ACC112 (cell line): ENCODE results near the gene CDCA8.
"Not testable (repeated sequence)": the region's sequence is repeated elsewhere in the genome, so short reads cannot be mapped to it uniquely, and the experiment has no call there.

Experiments used
- H2AFZ ChIP-seq: fragments of 200-600 bp; sonication (generic); one replicate; pipeline ENCODE4 v1.6.0; 2017; ENCODE audit warnings: antibody characterized with exemption, low read length; ENCODE audit not compliant: unreplicated experiment
- H3K27ac ChIP-seq: fragments of 200-600 bp; sonication (generic); 2 replicates; pipeline ENCODE4 v1.5.1; 2014; ENCODE audit warnings: low read depth, mild to moderate bottlenecking, antibody characterized with exemption, low read length, moderate library complexity
- H3K27me3 ChIP-seq: fragments of 200-600 bp; sonication (generic); 2 replicates; pipeline ENCODE4 v1.6.1; 2014; ENCODE audit warnings: mild to moderate bottlenecking, antibody characterized with exemption, low read length, moderate library complexity, mixed read lengths; ENCODE audit not compliant: insufficient read depth
- H3K36me3 ChIP-seq: fragments of 200-600 bp; sonication (generic); 2 replicates; pipeline ENCODE4 v1.6.1; 2016; ENCODE audit warnings: mild to moderate bottlenecking, antibody characterized with exemption, low read length, moderate library complexity, mixed read lengths; ENCODE audit not compliant: insufficient read depth
- H3K4me1 ChIP-seq: fragments of 200-600 bp; sonication (generic); one replicate; pipeline ENCODE4 v1.6.1; 2016; ENCODE audit warnings: low read length, mixed read lengths; ENCODE audit not compliant: insufficient read depth, unreplicated experiment, control insufficient read depth
- H3K4me3 ChIP-seq: fragments of 200-600 bp; sonication (generic); 2 replicates; pipeline ENCODE4 v1.5.1; 2014; ENCODE audit warnings: mild to moderate bottlenecking, low read depth, low read length
- H3K79me2 ChIP-seq: fragments of 200-600 bp; sonication (generic); one replicate; pipeline ENCODE4 v1.6.0; 2016; ENCODE audit warnings: low read length; ENCODE audit not compliant: control insufficient read depth, unreplicated experiment, insufficient read depth

The CDCA8 gene

DNA sequence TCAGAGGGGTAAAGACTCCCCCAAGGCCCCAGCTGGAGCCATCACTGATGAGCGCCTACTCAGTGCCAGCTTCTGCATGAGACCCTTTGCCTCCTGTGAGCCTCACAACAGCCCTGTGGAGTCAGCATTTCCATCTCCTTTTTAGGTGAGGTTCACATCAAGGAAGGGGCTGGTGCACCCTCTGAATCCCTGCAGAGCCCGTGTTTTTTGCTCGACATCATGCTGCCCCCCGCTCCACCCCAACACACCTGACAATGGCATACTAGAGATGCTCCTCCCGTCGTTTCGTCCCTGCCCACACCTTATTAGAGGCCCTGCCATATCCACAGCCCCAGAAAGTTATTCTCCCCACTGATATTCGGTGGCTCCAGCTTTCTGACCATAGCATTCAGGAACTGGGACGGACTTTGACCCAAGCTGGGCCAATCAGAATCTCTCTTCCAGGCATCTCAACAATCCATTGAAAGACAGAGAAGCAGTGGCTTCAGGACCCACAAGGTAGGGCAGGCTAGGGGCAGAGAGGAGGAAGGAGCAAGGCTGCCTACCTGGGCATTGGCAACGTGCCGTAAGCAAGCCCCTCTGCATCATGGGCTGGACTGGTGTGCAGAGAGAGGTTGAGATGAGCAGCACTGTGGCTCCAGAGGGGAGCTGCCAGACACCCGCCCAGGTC lies 39.9 kb downstream of the CDCA8 start:
- Histone ChIP-seq H3K4me3 (no peak overlapping the region), H3K79me2 (no peaks in the 10 kb centered on the region), H3K4me1 (no peaks in the 10 kb centered on the region), H3K27me3 (peaks cover 64% of the 10 kb centered on the region), H3K36me3 (no peaks in the 10 kb centered on the region), H2AFZ (no peak overlapping the region), H3K27ac (no peak overlapping the region)

DNA sequence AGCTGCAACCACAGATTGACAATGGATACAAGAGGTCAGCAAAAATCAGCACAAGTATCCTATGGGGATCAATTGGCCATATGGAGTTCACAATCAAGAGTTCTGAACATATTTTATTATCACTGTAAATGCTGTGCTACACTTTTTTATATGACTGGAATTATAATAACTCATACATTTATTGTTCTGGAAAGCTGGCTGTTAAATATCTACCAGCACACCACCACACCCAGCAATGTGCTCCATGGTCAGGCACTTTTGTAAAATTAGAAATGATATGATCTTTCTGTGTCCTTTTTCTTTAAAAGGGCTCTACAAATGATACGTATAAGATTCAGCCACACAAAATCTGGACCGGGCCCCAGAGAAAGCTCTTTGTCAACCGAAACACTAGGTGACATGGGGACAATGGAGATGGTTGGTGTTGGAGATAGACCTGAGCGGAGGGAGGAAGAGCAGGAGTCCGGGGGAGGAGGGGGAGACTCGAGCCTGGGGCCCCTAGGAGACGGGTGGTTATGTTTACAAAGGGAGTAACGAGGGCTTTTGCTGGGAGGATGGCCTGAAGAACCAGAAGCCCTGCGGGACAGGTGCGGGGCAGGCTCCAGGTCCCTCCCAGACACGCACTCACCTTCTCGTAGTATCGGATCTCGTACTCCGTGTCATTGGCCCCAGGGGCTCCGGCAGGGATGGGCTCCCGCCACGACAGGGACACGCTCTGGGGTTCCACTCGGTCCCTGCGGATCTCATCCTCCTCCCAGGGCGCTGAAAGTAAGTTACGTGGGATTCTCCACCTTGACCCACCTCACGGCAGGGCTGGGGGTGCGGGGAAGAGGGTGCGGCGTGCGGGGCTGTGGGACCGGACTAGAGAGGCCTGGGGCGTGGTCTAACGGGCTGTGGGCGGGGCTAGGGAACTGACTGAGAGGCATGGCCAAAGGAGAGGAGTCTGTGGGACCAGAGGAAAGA lies 42.6 kb downstream of the CDCA8 start:
- H3K79me2 ChIP-seq: no peaks in the 10 kb centered on the region
- H3K36me3 ChIP-seq: no peaks in the 10 kb centered on the region
- H3K27me3 ChIP-seq: peaks cover 43% of the 10 kb centered on the region
- no peak overlapping the region for H2AFZ ChIP-seq
- H3K27ac ChIP-seq: no peak overlapping the region
- H3K4me3 ChIP-seq: 0 out of 2 replicates have a peak overlapping the region, but pooled peaks have one; percentile 32
- no peaks in the 10 kb centered on the region for H3K4me1 ChIP-seq

DNA sequence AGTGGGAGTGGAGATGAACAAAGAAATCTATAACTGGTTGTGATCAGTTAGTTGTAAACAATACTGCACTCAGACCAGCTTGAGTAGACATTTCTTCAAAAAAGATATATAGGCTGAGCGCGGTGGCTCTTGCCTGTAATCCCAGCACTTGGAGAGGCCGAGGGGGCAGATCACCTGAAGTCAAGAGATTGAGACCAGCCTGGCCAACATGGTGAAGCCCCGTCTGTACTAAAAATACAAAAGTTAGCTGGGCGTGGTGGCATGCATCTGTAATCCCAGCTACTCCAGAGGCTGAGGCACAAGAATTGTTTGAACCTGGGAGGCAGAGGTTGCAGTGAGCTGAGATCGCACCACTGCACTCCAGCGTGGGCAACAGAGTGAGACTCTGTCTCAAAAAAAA lies 45.7 kb downstream of the CDCA8 start:
- H2AFZ ChIP-seq, H3K4me1 ChIP-seq, H3K27ac ChIP-seq, H3K4me3 ChIP-seq, H3K36me3 ChIP-seq, H3K79me2 ChIP-seq: not testable (repeated sequence)
- peaks cover 62% of the 10 kb centered on the region for H3K27me3 ChIP-seq

DNA sequence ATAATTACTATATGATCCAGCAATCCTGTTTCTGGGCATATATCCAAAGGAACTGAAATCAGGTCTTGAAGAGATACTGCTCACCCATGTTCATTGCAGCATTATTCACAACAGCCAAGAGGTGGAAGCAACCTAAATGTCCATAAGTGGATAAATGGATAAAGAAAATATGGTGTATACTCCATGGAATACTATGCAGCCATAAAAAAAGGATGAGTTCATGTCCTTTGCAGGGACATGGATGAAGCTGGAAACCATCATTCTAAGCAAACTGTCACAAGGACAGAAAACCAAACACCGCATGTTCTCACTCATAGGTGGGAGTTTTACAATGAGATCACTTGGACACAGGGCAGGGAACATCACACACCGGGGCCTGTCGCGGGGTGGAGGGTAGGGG lies 46.3 kb downstream of the CDCA8 start:
- H3K36me3 ChIP-seq, H3K4me1 ChIP-seq, H3K4me3 ChIP-seq, H3K27ac ChIP-seq, H3K79me2 ChIP-seq, H2AFZ ChIP-seq: not testable (repeated sequence)
- peaks cover 64% of the 10 kb centered on the region for H3K27me3 ChIP-seq

DNA sequence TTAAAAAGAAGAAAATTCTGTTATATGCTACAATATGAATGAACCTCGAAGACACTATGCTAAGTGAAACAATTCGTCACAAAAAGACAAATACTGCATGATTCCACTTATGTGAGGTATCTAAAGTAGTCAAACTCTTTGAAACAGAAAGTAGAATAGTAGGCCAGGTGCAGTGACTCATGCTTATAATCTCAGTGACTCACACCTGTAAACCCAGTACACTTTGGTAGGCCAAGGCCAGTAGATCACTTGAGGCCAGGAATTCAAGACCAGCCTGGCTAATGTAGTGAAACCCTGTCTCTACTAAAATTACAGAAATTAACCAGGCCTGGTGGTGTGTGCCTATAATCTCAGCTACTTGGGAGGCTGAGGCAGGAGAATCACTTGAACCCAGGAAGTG lies 46.9 kb downstream of the CDCA8 start:
- H3K27me3 ChIP-seq: peaks cover 65% of the 10 kb centered on the region
- H3K36me3 ChIP-seq: no peaks in the 10 kb centered on the region
- no peak overlapping the region for H3K4me3 ChIP-seq
- no peaks in the 10 kb centered on the region for H3K79me2 ChIP-seq
- no peak overlapping the region for H3K27ac ChIP-seq
- H3K4me1 ChIP-seq: no peaks in the 10 kb centered on the region
- no peak overlapping the region for H2AFZ ChIP-seq

DNA sequence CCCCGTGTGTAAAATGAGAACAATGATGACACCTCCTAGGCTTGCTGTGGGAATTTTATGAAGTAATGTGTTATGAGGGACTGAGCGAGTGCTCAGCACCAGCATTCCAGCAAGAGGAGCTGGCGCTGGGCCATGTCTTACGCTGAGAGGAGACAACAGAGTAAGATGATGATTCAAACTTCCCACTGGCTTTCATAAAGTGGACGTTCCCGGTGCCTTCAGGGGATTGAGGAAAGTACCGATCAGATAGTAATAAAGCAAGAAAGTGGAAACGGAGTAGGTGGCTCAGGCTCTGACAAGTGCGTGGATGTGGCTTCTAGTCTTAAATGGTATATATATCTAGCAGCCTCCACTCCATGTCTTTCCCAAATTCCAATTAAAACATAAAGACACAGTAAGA lies 48.8 kb downstream of the CDCA8 start:
- Histone ChIP-seq H2AFZ (no peak overlapping the region), H3K27me3 (peaks cover 58% of the 10 kb centered on the region), H3K4me3 (no peak overlapping the region), H3K27ac (no peak overlapping the region), H3K79me2 (no peaks in the 10 kb centered on the region), H3K36me3 (no peaks in the 10 kb centered on the region), H3K4me1 (no peaks in the 10 kb centered on the region)

DNA sequence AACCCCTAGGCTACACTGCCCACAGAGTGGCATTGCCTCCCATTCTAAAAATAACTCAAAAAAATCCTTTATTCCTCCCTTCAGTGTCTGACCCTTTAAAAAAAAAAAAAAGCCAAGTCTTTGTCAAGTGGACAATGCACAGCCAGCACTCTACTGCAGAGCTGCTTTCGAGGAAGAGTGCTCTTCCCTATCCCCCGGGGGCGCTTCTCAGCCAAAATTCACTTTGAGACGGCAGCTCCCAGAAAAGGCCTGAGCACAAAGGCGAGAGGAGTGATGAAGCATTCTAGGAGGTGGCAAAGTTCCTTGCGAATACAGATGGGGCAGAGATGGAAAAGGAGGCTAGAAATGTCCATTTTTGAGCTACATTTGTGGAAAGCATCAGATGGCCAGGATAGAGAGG lies 49.3 kb downstream of the CDCA8 start:
- Histone ChIP-seq H3K79me2 (no peaks in the 10 kb centered on the region), H3K27me3 (peaks cover 58% of the 10 kb centered on the region), H3K27ac (no peak overlapping the region), H3K4me3 (no peak overlapping the region), H3K4me1 (no peaks in the 10 kb centered on the region), H2AFZ (no peak overlapping the region), H3K36me3 (no peaks in the 10 kb centered on the region)

DNA sequence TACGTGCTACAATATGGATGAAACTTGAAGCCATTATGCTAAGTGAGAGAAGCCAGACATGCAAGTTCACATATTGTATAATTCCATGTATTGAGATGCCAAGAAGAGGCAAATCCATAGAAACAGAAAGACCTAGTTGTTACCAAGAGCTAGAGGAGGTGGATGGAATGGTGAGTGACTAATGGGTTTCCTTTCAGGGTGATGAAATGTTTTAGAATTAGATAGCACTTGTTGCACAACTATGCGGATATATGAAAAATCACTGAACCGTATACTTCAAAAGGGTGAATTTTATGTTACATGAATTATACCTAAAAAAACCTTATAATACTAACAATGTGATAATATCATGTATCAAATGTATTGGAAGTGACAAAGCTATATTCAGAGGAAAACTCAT lies 54.5 kb downstream of the CDCA8 start:
- Histone ChIP-seq H3K27me3 (peaks cover 67% of the 10 kb centered on the region), H3K4me3 (no peak overlapping the region), H3K4me1 (no peaks in the 10 kb centered on the region), H3K27ac (no peak overlapping the region), H3K79me2 (no peaks in the 10 kb centered on the region), H2AFZ (no peak overlapping the region), H3K36me3 (no peaks in the 10 kb centered on the region)

DNA sequence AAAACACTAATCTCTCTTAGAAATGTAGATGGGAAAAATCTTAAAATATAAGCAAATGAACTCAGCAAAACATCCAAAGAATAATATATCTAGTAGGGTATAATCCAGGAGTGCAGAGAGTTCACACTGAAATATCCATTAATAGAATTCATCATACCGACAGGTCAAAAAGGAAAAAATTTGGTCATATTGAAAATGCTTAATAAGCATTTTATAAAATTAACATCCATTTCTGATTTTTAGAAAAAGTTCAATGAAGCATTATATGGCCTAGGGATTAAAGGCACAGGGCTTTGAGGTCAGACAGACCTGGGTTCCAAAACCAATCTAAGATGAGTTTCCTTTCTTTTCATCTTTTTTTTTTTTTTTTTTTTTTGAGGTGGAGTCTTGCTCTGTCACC lies 56.2 kb downstream of the CDCA8 start:
- no peak overlapping the region for H3K4me3 ChIP-seq
- no peaks in the 10 kb centered on the region for H3K79me2 ChIP-seq
- H3K27me3 ChIP-seq: peaks cover 65% of the 10 kb centered on the region
- no peak overlapping the region for H3K27ac ChIP-seq
- H2AFZ ChIP-seq: no peak overlapping the region
- H3K4me1 ChIP-seq: no peaks in the 10 kb centered on the region
- H3K36me3 ChIP-seq: no peaks in the 10 kb centered on the region

DNA sequence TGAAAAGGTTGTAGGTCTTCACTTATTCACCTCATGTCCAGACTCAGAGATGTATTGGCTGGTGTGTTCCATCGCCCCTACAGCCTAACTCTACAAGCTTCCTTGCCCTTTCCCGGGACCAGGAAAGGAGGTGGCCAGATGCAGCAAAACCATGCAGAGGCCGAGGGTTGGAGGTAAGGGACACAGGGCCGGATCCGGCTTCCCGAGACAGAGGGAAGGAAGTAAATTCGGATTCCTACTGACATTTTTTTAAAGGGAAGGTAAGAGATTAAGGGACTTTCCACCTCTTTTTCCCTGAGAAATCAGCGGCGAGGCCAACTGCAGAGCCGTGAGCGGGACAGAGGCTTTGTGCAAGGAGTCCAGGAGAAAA lies 59.9 kb downstream of the CDCA8 start:
- no peak overlapping the region for H3K27ac ChIP-seq
- H3K36me3 ChIP-seq: no peaks in the 10 kb centered on the region
- no peak overlapping the region for H2AFZ ChIP-seq
- H3K4me3 ChIP-seq: no peak overlapping the region
- H3K79me2 ChIP-seq: no peaks in the 10 kb centered on the region
- H3K4me1 ChIP-seq: no peaks in the 10 kb centered on the region
- peaks cover 80% of the 10 kb centered on the region for H3K27me3 ChIP-seq
